Peyer's patch (tissue), 4 donors: ENCODE data around the gene MT1X.

ENCODE experiments used
- CTCF ChIP-seq, 6 experiments: fragments of 450-650 bp in 4 of 6; fragments of 200-600 bp in 2 of 6; sonication (generic) in 1 of 6; IDR thresholded peaks; one replicate each; pipeline ENCODE4 v1.5.1; 2017 to 2019; ENCODE audit warnings: antibody characterized with exemption in 6 of 6, mild to moderate bottlenecking in 3 of 6, moderate library complexity in 1 of 6
- POLR2A ChIP-seq, 2 donors: fragments of 450-650 bp; IDR thresholded peaks; one replicate each; pipeline ENCODE4 v1.5.1; 2017; ENCODE audit warnings: antibody characterized with exemption in 2 of 2, mild to moderate bottlenecking in 2 of 2, moderate library complexity in 2 of 2

GRCh38 chr16:56641166-56641565 lies 41.1 kb upstream of the MT1X start:
- TF ChIP-seq POLR2A (IDR thresholded peaks at IDR 0.05), result no peak
- no peak for TF ChIP-seq CTCF (IDR thresholded peaks at IDR 0.05)
